HL-60 (cell line): ENCODE results near the gene KCNQ1.

Experiments used
- DNase-seq, 2 experiments: peaks; one replicate each; pipeline ENCODE4 v3.0.0-alpha.2; 2010 to 2020; ENCODE audit warnings: low read depth in 1 of 2, low spot score in 1 of 2
- H3K27ac ChIP-seq: fragments of 250-450 bp; sonication (Bioruptor Pico); replicated peaks from 2 replicates; pipeline ENCODE4 v1.5.1; 2020; ENCODE audit warnings: mild to moderate bottlenecking, moderate library complexity
- H3K27me3 ChIP-seq: fragments of 250-450 bp; sonication (Bioruptor Pico); 2 replicates; pipeline ENCODE4 v1.5.1; 2021; ENCODE audit warnings: mild to moderate bottlenecking, moderate library complexity; ENCODE audit not compliant: insufficient read depth, poor library complexity, severe bottlenecking
- H3K4me3 ChIP-seq: replicated peaks from 2 replicates; pipeline ENCODE4 v1.5.1; 2011; ENCODE audit warnings: mild to moderate bottlenecking, control low read depth, low read length; ENCODE audit not compliant: insufficient read depth
- CTCF ChIP-seq: IDR thresholded peaks from one replicate; pipeline ENCODE4 v1.5.1; 2011; ENCODE audit warnings: low read length, control low read depth, inconsistent platforms; ENCODE audit not compliant: insufficient read depth
- GABPA ChIP-seq: IDR thresholded peaks from 2 replicates; pipeline ENCODE4 v1.6.1; 2012; ENCODE audit warnings: low read depth
- POLR2AphosphoS5 ChIP-seq: IDR thresholded peaks from 2 replicates; pipeline ENCODE4 v1.6.1; 2012; ENCODE audit warnings: low read depth
- REST ChIP-seq: IDR thresholded peaks from 2 replicates; pipeline ENCODE4 v1.6.1; 2012; ENCODE audit warnings: low read depth; ENCODE audit not compliant: insufficient replicate concordance
- SPI1 ChIP-seq: IDR thresholded peaks from 2 replicates; pipeline ENCODE4 v1.6.1; 2012; ENCODE audit warnings: low read depth, mild to moderate bottlenecking, borderline replicate concordance

KCNQ1 gene

GRCh38 chr11:2716376-2717095 lies 271.7 kb downstream of the KCNQ1 start:
- TF ChIP-seq SPI1 = no peak
- TF ChIP-seq POLR2AphosphoS5 = no peak
- TF ChIP-seq REST = no peak
- TF ChIP-seq GABPA = no peak
- no peak for TF ChIP-seq CTCF
- Histone ChIP-seq H3K4me3 (no peak overlapping the region), H3K27ac (no peak overlapping the region), H3K27me3 (no peaks in the 10 kb centered on the region)
- DNase-seq = no peak

GRCh38 chr11:2717561-2718325 lies 272.9 kb downstream of the KCNQ1 start:
- Histone ChIP-seq H3K27ac (no peak overlapping the region), H3K27me3 (no peaks in the 10 kb centered on the region), H3K4me3 (no peak overlapping the region)
- no peak for TF ChIP-seq SPI1
- no peak for TF ChIP-seq CTCF
- TF ChIP-seq REST = no peak
- no peak for TF ChIP-seq GABPA
- no peak for TF ChIP-seq POLR2AphosphoS5
- DNase-seq = no peak

GRCh38 chr11:2718817-2719438 lies 274.1 kb downstream of the KCNQ1 start:
- Histone ChIP-seq H3K4me3 (no peak overlapping the region), H3K27me3 (no peaks in the 10 kb centered on the region), H3K27ac (no peak overlapping the region)
- DNase-seq = no peak
- no peak for TF ChIP-seq REST
